Stomach (tissue), 9 donors: ENCODE results near the gene RECQL5. TPM values are rescaled to one million over a fixed set of nuclear protein-coding genes. Genes with fewer than 3 reads are reported as not detected.

Experiments used
- DNase-seq, 2 donors: peaks; one replicate each; pipeline versions ENCODE4 v3.0.0 to v3.0.0-alpha.2; 2013 to 2019
- H3K27ac ChIP-seq, 5 donors: fragments of 200-600 bp in 4 of 5; sonication (generic) in 4 of 5; one replicate each; pipeline ENCODE4 v1.5.1; 2013 to 2019; ENCODE audit warnings: mild to moderate bottlenecking in 1 of 5, moderate library complexity in 1 of 5
- H3K27me3 ChIP-seq, 3 donors: fragments of 200-600 bp; sonication (generic); one replicate each; pipeline ENCODE4 v1.5.1; 2017 to 2019; ENCODE audit warnings: mixed run types in 1 of 3
- H3K36me3 ChIP-seq, 4 donors: fragments of 200-600 bp; sonication (generic); 1 replicate in 3 of 4; 2 replicates in 1 of 4; pipeline ENCODE4 v1.5.1; 2016 to 2019
- H3K4me1 ChIP-seq, 4 donors: fragments of 200-600 bp; sonication (generic); one replicate each; pipeline ENCODE4 v1.5.1; 2016 to 2019
- H3K4me3 ChIP-seq, 4 donors: fragments of 200-600 bp; sonication (generic) in 3 of 4; one replicate each; pipeline ENCODE4 v1.5.1; 2016 to 2019; ENCODE audit warnings: mild to moderate bottlenecking in 1 of 4
- H3K9me3 ChIP-seq, 4 donors: fragments of 200-600 bp; sonication (generic); one replicate each; pipeline ENCODE4 v1.5.1; 2016 to 2019
- EP300 ChIP-seq: sonication (generic); formaldehyde crosslinking; IDR thresholded peaks from one replicate; pipeline ENCODE4 v1.6.1; 2017; ENCODE audit warnings: antibody characterized with exemption
- POLR2A ChIP-seq, 4 donors: fragments of 450-650 bp; IDR thresholded peaks; one replicate each; pipeline ENCODE4 v1.6.1; 2016; ENCODE audit warnings: antibody characterized with exemption in 4 of 4, control low read depth in 2 of 4, mild to moderate bottlenecking in 1 of 4, moderate library complexity in 1 of 4
- POLR2AphosphoS5 ChIP-seq, 3 donors: sonication (generic); formaldehyde crosslinking; IDR thresholded peaks; one replicate each; pipeline ENCODE4 v1.6.1; 2016; ENCODE audit warnings: antibody characterized with exemption in 3 of 3
- WGBS, 5 donors: extraction: QIAGEN DNeasy Blood & Tissue Kit in 3 of 5; methylation state at CpG; one replicate each; pipeline versions ENCODE4 v1.1.5 to v1.1.7; 2013 to 2018; 5-methylcytosine and 5-hydroxymethylcytosine counted together
- intact Hi-C: fragments of 100-400 bp; cut with DNase I; formaldehyde crosslinking; loops from one replicate; pipeline ENCODE4 v1.15.1; 2023; ENCODE audit warnings: low total_unique reads
- polyA plus RNA-seq, 3 donors: library from polyadenylated mRNA; stranded (reverse); fragments of 200-250 nt; gene quantifications; one replicate each; pipeline ENCODE4 v1.2.3, GENCODE V29; 2013
- total RNA-seq, 5 donors: library from RNA; depleted of rRNA; stranded (reverse); fragments of >200 nt; gene quantifications; one replicate each; pipeline versions ENCODE4 v1.1.0 to v1.2.3, GENCODE V29; 2014 to 2016
- TF ChIP-seq, protein P1 (sequence below), 7 experiments: fragments of 450-650 bp in 4 of 7; fragments of 200-600 bp in 3 of 7; sonication (generic) in 3 of 7; IDR thresholded peaks; one replicate each; pipeline ENCODE4 v1.5.1; 2016 to 2019; ENCODE audit warnings: antibody characterized with exemption in 7 of 7, control low read depth in 2 of 7, mild to moderate bottlenecking in 1 of 7
- donor health status: healthy with polysubstance abuse.
- donor health status: Bipolar disorder and iron deficiency.
- donor health status: healthy.

The RECQL5 gene
- total and polyA plus RNA-seq, 8 donors, result 21.4 to 229 (median 48.7) TPM

DNA sequence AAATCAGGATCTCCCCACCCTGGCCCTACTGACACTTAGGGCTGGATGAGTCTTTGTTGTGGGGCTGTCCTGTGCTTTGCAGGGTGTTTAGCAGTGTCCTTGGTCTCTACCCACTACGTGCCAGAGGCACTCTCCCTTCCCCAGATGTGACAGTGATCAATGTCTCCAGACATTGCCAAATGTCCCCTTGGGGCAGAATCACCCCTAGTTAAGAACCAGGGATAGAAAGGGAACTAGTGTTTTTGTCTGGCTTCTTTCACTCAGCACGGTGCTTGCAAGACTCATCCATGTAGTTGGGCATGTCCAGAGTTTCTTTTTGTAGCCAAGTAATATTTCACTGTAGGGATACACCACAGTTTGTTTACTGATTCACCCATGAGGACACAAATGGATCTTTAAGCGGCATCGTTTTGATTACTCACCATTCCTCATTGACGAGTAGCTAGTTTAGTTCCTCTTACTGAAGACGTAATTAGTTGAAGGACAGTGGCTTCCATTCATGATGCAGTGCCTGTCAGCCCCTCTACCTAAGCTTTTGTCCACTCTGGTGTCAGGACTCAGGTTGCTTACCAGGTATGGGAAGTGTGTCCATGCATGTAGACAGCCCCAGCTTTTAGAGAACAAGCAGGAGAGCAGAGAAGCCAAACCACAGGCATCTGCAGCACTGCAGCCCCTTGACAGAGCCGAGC is 28.3 kb upstream of the RECQL5 start:
- TF ChIP-seq EP300 (no peak), POLR2A (IDR thresholded peaks at IDR 0.05) (no peak), POLR2AphosphoS5 (IDR thresholded peaks at IDR 0.05) (no peak)
- TF ChIP-seq, protein P1, sequence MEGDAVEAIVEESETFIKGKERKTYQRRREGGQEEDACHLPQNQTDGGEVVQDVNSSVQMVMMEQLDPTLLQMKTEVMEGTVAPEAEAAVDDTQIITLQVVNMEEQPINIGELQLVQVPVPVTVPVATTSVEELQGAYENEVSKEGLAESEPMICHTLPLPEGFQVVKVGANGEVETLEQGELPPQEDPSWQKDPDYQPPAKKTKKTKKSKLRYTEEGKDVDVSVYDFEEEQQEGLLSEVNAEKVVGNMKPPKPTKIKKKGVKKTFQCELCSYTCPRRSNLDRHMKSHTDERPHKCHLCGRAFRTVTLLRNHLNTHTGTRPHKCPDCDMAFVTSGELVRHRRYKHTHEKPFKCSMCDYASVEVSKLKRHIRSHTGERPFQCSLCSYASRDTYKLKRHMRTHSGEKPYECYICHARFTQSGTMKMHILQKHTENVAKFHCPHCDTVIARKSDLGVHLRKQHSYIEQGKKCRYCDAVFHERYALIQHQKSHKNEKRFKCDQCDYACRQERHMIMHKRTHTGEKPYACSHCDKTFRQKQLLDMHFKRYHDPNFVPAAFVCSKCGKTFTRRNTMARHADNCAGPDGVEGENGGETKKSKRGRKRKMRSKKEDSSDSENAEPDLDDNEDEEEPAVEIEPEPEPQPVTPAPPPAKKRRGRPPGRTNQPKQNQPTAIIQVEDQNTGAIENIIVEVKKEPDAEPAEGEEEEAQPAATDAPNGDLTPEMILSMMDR (IDR thresholded peaks at IDR 0.05), result no peak
- Histone ChIP-seq H3K9me3 (no peaks in the 10 kb centered on the region), H3K36me3 (peaks cover 8 to 92% (median 72%) of the 10 kb centered on the region in 4 donors), H3K4me1 (peaks cover 32 to 96% (median 75%) of the 10 kb centered on the region in 4 donors), H3K27ac (peak overlapping the region; percentile 79 to 95 (median 84)), H3K4me3 (no peak overlapping the region), H3K27me3 (no peaks in the 10 kb centered on the region)
- intact Hi-C loops, result no loop called here
- no peak for DNase-seq
- WGBS, 5 donors, result 70 to 79% (median 72%) methylated on average over 7 of the region's 7 CpGs

DNA sequence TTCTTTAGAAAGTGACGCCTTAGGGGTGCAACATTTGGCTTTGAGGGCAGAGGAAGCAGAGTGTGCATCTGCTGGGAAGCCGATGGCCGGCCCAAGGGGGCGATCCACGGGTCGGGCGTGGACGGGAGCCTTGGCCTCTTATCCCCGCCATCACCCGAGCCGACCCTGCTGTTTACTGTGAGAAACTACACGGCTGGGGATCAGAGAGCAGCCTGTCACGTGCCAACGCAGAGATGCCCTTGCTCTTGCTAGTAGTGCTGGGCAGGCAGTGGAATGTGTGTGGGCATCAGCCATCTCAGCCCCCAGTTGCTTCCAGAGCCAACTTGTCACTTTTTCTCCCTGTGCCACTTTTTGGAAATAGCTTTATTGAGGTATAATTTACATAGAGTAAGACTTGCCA is 27.6 kb upstream of the RECQL5 start:
- 57 to 77% (median 67%) methylated on average over 13 to 14 of the region's 14 CpGs for WGBS, 5 donors
- intact Hi-C loops, result no loop called here
- DNase-seq, result no peak
- H3K36me3 ChIP-seq, result peaks cover 3 to 85% (median 67%) of the 10 kb centered on the region in 4 donors
- no peak overlapping the region for H3K4me3 ChIP-seq
- TF ChIP-seq POLR2AphosphoS5 (IDR thresholded peaks at IDR 0.05) (no peak), EP300 (no peak), POLR2A (IDR thresholded peaks at IDR 0.05) (no peak)
- TF ChIP-seq, protein P1 (IDR thresholded peaks at IDR 0.05), result no peak
- H3K27me3 ChIP-seq, result no peaks in the 10 kb centered on the region
- H3K9me3 ChIP-seq, result no peaks in the 10 kb centered on the region
- peak overlapping the region in 4 of 5 donors; percentile 71 to 95 (median 84) for H3K27ac ChIP-seq
- peaks cover 31 to 96% (median 70%) of the 10 kb centered on the region in 4 donors for H3K4me1 ChIP-seq

DNA sequence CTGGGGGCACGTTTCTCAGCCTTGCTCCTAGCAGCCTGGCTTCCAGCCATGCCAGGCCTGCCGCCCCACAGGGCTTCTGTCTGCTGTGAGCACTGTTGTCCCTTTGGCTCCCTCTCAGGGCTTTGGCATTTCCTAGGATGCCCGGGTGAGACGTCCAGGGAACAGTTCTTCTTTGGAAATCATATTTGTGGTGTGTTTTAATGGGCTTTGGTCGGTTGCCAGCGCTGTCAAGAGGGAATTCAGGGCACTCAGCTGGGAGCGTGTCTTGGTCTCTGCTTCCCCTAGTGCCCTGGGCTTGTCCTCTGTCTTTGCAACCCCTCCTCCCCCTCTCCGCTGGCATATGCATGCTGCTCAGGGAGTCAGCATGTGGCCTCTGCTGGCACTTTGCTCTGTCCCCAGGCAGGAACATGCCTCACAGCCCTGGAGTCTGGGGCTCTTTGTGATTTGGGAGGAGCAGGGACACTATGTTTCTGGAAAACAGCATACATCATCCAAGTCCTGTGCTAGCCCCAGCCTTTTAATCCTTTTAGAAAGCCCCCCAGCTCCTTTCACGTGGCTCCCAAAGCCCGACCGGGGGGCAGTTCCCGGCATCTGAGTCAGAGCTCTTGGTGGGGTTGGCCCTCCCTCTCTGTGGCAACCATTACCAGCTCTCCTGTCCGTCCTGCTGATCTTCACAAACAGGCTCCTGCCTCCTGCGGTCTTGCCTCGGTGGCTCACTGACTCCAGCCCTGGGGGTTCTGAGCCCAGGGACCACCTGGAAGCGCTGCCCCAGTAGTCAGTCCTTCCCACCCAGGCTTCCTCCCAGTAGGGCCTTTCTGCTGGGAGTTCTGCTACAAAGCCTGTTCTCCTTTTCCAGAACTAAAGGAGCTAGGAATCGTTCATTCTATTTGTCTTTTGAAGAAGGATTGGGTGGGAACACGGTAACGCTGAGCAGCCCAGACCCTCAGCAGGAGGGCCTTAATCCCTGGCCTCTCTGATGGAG is 26.8 kb upstream of the RECQL5 start:
- peaks cover 31 to 96% (median 70%) of the 10 kb centered on the region in 4 donors for H3K4me1 ChIP-seq
- no peaks in the 10 kb centered on the region for H3K9me3 ChIP-seq
- peak overlapping the region in 4 of 5 donors; percentile 71 to 95 (median 84) for H3K27ac ChIP-seq
- 62 to 69% (median 65%) methylated on average over 18 to 19 of the region's 19 CpGs for WGBS, 5 donors
- H3K36me3 ChIP-seq, result peaks cover 3 to 82% (median 64%) of the 10 kb centered on the region in 4 donors
- intact Hi-C loops, result no loop called here
- H3K27me3 ChIP-seq, result no peaks in the 10 kb centered on the region
- peak in 1 of 2 donors; percentile 75 for DNase-seq
- H3K4me3 ChIP-seq, result no peak overlapping the region
- peak in 2 of 3 donors; percentile 55 to 83 for TF ChIP-seq POLR2AphosphoS5 (IDR thresholded peaks at IDR 0.05)
- no peak for TF ChIP-seq POLR2A (IDR thresholded peaks at IDR 0.05)
- TF ChIP-seq, protein P1 (IDR thresholded peaks at IDR 0.05), result no peak
- peak; percentile 94 for TF ChIP-seq EP300

DNA sequence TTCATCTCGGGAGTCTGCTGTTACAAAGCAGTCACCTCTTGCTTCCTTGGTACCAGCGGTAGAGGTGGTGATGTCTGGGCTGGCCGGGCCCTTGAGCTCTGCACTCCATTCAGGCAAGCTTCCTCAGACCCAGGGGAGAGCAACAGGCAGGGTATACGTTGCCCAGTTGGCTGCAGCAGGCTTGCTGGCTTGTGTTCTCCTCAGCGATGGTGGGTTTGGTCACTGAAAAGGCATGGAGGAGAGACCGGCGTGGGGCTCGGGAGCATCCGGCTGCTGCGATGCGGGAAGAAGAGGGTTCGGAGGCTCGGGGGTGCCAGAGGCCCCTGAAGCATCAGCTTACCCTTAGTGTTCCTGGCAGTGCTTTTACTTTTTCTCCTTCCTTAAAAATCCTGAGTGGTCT is 26.0 kb upstream of the RECQL5 start:
- whole genome bisulfite sequencing, 5 donors, result 75 to 95% (median 87%) methylated on average over 13 of the region's 13 CpGs
- TF ChIP-seq, protein P1 (IDR thresholded peaks at IDR 0.05), result no peak
- TF ChIP-seq POLR2AphosphoS5 (IDR thresholded peaks at IDR 0.05) (no peak), POLR2A (IDR thresholded peaks at IDR 0.05) (no peak), EP300 (no peak)
- DNase-seq, result no peak
- Histone ChIP-seq H3K4me1 (peaks cover 31 to 97% (median 70%) of the 10 kb centered on the region in 4 donors), H3K27ac (peak overlapping the region in 4 of 5 donors; percentile 58 to 95 (median 84)), H3K9me3 (no peaks in the 10 kb centered on the region), H3K27me3 (no peaks in the 10 kb centered on the region), H3K4me3 (no peak overlapping the region), H3K36me3 (peaks cover 3 to 74% (median 60%) of the 10 kb centered on the region in 4 donors)
- intact Hi-C loops, result no loop called here
